Activated CD4-positive, alpha-beta memory T cell treated with anti-CD3 and anti-CD28 coated beads, Interleukin-2, amount 10 ng/mL, durations not matched to agents 7 days and 5 days (primary cell): ENCODE measurements around the gene ASTN2. TPM values are rescaled to one million over a fixed set of nuclear protein-coding genes. Genes with fewer than 3 reads are reported as not detected.

Experiments used
- CTCF ChIA-PET: fragments of 350-600 bp; sonication (Branson Sonifier 250); formaldehyde crosslinking; loops from one replicate; lab custom pipeline; 2021; ENCODE audit warnings: antibody characterized with exemption, inconsistent platforms; lab: Charles Lee
- POLR2A ChIA-PET: fragments of 350-600 bp; sonication (Branson Sonifier 250); formaldehyde crosslinking; loops from one replicate; lab custom pipeline; 2021; ENCODE audit warnings: antibody characterized with exemption; lab: Charles Lee
- DNase-seq: peaks from one replicate; pipeline ENCODE4 v3.0.0-alpha.2; 2020
- H3K27ac Mint-ChIP-seq: one replicate; pipeline ENCODE4 v1.8.0; 2021; ENCODE audit warnings: mild to moderate bottlenecking, mixed read lengths
- H3K27me3 Mint-ChIP-seq: one replicate; pipeline ENCODE4 v1.8.0; 2021; ENCODE audit warnings: mixed read lengths
- H3K36me3 Mint-ChIP-seq: one replicate; pipeline ENCODE4 v1.8.0; 2021; ENCODE audit warnings: low read depth, mixed read lengths
- H3K4me1 Mint-ChIP-seq: one replicate; pipeline ENCODE4 v1.8.0; 2021; ENCODE audit warnings: mixed read lengths
- H3K4me3 Mint-ChIP-seq: one replicate; pipeline ENCODE4 v1.8.0; 2021; ENCODE audit warnings: mild to moderate bottlenecking, mixed read lengths
- H3K9me3 Mint-ChIP-seq: one replicate; pipeline ENCODE4 v1.8.0; 2021; ENCODE audit warnings: mixed read lengths
- total RNA-seq, 2 experiments: library from RNA; stranded (reverse); gene quantifications; one replicate each; pipeline ENCODE4 v1.2.3, GENCODE V29; 2021

ASTN2 gene
- total RNA-seq, 2 experiments from 2014 or later = 2.5 to 3.0 TPM

GRCh38 chr9:116452227-116452626 lies 962.6 kb downstream of the ASTN2 start:
- Mint-ChIP-seq H3K4me1 (no peaks in the 10 kb centered on the region), H3K4me3 (no peak overlapping the region), H3K27ac (no peak overlapping the region), H3K36me3 (no peaks in the 10 kb centered on the region), H3K9me3 (peaks cover 4% of the 10 kb centered on the region), H3K27me3 (no peaks in the 10 kb centered on the region)
- ChIA-PET POLR2A (no interaction called here), CTCF (no interaction called here)
- no peak for DNase-seq

- H3K4me3 Mint-ChIP-seq = no peak overlapping the region
- no peaks in the 10 kb centered on the region for H3K36me3 Mint-ChIP-seq
- H3K4me1 Mint-ChIP-seq = no peaks in the 10 kb centered on the region
- no peak for DNase-seq
- CTCF ChIA-PET = no interaction called here
- H3K9me3 Mint-ChIP-seq = peaks cover 3% of the 10 kb centered on the region
- POLR2A ChIA-PET = no interaction called here
- H3K27me3 Mint-ChIP-seq = no peaks in the 10 kb centered on the region
- H3K27ac Mint-ChIP-seq = no peak overlapping the region
Measured at GRCh38 chr9:116451500-116452115, 963.2 kb downstream of the ASTN2 start.

- DNase-seq = no peak
- H3K27ac Mint-ChIP-seq = no peak overlapping the region
- CTCF ChIA-PET = no interaction called here
- H3K9me3 Mint-ChIP-seq = no peaks in the 10 kb centered on the region
- POLR2A ChIA-PET = no interaction called here
- H3K27me3 Mint-ChIP-seq = no peaks in the 10 kb centered on the region
- no peaks in the 10 kb centered on the region for H3K4me1 Mint-ChIP-seq
- H3K4me3 Mint-ChIP-seq = no peak overlapping the region
- no peaks in the 10 kb centered on the region for H3K36me3 Mint-ChIP-seq
Measured at GRCh38 chr9:116450378-116451139, 964.3 kb downstream of the ASTN2 start.

DNA sequence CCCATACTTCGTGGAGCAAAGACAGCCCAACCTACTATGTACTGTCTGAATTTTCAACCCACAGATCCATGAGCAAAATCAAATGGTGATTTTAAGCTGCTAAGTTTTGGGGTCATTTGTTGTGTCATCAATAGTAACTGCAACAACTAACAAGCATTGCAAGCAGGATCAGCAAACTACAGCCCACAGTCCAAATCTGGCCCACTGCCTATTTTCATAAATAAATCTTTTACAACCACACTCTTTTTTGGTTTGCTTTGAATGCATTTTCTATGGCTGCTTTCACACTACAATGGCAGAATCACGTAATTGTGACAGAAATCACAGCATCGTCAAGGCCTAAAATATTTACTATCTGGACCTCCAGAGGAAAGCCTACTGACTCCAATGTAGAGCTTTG lies 964.9 kb downstream of the ASTN2 start:
- Mint-ChIP-seq H3K27ac (no peak overlapping the region), H3K4me1 (no peaks in the 10 kb centered on the region), H3K9me3 (no peaks in the 10 kb centered on the region), H3K4me3 (no peak overlapping the region), H3K36me3 (no peaks in the 10 kb centered on the region), H3K27me3 (no peaks in the 10 kb centered on the region)
- no peak for DNase-seq
- POLR2A ChIA-PET = no interaction called here
- CTCF ChIA-PET = no interaction called here

GRCh38 chr9:116448431-116448830 lies 966.4 kb downstream of the ASTN2 start:
- Mint-ChIP-seq H3K4me3 (no peak overlapping the region), H3K4me1 (no peaks in the 10 kb centered on the region), H3K9me3 (no peaks in the 10 kb centered on the region), H3K36me3 (no peaks in the 10 kb centered on the region), H3K27ac (no peak overlapping the region), H3K27me3 (no peaks in the 10 kb centered on the region)
- POLR2A ChIA-PET = no interaction called here
- no peak for DNase-seq
- CTCF ChIA-PET = no interaction called here

DNA sequence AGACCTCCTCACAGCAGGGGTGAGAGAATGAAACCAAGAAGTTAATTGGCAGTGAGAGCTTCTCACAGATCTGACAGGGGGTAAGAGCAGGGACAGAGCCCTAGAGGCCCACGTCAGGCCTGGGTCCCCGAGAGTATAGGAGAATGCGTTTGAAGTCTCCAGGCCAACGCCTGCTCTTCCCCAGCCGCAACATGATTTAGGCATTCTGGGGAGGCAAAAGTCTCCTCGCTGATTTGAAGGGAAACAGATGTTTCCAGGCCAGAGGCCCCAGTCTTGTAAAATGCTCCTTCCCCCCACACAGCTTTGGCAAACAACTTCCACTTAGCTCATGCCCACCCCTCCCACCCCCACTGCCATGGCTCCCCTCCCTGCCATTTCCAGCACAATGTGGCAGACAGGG lies 966.9 kb downstream of the ASTN2 start:
- ChIA-PET CTCF (no interaction called here), POLR2A (no interaction called here)
- no peak for DNase-seq
- H3K36me3 Mint-ChIP-seq = no peaks in the 10 kb centered on the region
- H3K27me3 Mint-ChIP-seq = no peaks in the 10 kb centered on the region
- no peak overlapping the region for H3K27ac Mint-ChIP-seq
- H3K9me3 Mint-ChIP-seq = no peaks in the 10 kb centered on the region
- no peaks in the 10 kb centered on the region for H3K4me1 Mint-ChIP-seq
- H3K4me3 Mint-ChIP-seq = no peak overlapping the region

- no peaks in the 10 kb centered on the region for H3K27me3 Mint-ChIP-seq
- peaks cover 5% of the 10 kb centered on the region for H3K36me3 Mint-ChIP-seq
- H3K4me1 Mint-ChIP-seq = no peaks in the 10 kb centered on the region
- ChIA-PET POLR2A (no interaction called here), CTCF (no interaction called here)
- peaks cover 2% of the 10 kb centered on the region for H3K9me3 Mint-ChIP-seq
- H3K27ac Mint-ChIP-seq = no peak overlapping the region
- DNase-seq = no peak
- H3K4me3 Mint-ChIP-seq = no peak overlapping the region
Measured at GRCh38 chr9:116442528-116442927, 972.3 kb downstream of the ASTN2 start.

GRCh38 chr9:116437411-116438370 lies 977.2 kb downstream of the ASTN2 start:
- Mint-ChIP-seq H3K27ac (no peak overlapping the region), H3K36me3 (peaks cover 5% of the 10 kb centered on the region), H3K4me1 (no peaks in the 10 kb centered on the region), H3K4me3 (no peak overlapping the region), H3K9me3 (peaks cover 4% of the 10 kb centered on the region), H3K27me3 (no peaks in the 10 kb centered on the region)
- CTCF ChIA-PET = no interaction called here
- DNase-seq = no peak
- POLR2A ChIA-PET = no interaction called here

GRCh38 chr9:116436121-116436520 lies 978.7 kb downstream of the ASTN2 start:
- DNase-seq = no peak
- Mint-ChIP-seq H3K36me3 (peaks cover 5% of the 10 kb centered on the region), H3K27ac (no peak overlapping the region), H3K27me3 (no peaks in the 10 kb centered on the region), H3K4me3 (no peak overlapping the region), H3K9me3 (peaks cover 4% of the 10 kb centered on the region), H3K4me1 (no peaks in the 10 kb centered on the region)
- ChIA-PET POLR2A (no interaction called here), CTCF (no interaction called here)

GRCh38 chr9:116435706-116436105 lies 979.2 kb downstream of the ASTN2 start:
- CTCF ChIA-PET = no interaction called here
- Mint-ChIP-seq H3K9me3 (peaks cover 4% of the 10 kb centered on the region), H3K4me3 (no peak overlapping the region), H3K36me3 (peaks cover 5% of the 10 kb centered on the region), H3K27ac (no peak overlapping the region), H3K27me3 (no peaks in the 10 kb centered on the region), H3K4me1 (no peaks in the 10 kb centered on the region)
- DNase-seq = no peak
- POLR2A ChIA-PET = no interaction called here

GRCh38 chr9:116434314-116434713 lies 980.5 kb downstream of the ASTN2 start:
- ChIA-PET POLR2A (no interaction called here), CTCF (no interaction called here)
- Mint-ChIP-seq H3K4me3 (no peak overlapping the region), H3K4me1 (no peaks in the 10 kb centered on the region), H3K27ac (no peak overlapping the region), H3K9me3 (peaks cover 4% of the 10 kb centered on the region), H3K36me3 (no peaks in the 10 kb centered on the region), H3K27me3 (no peaks in the 10 kb centered on the region)
- no peak for DNase-seq

DNA sequence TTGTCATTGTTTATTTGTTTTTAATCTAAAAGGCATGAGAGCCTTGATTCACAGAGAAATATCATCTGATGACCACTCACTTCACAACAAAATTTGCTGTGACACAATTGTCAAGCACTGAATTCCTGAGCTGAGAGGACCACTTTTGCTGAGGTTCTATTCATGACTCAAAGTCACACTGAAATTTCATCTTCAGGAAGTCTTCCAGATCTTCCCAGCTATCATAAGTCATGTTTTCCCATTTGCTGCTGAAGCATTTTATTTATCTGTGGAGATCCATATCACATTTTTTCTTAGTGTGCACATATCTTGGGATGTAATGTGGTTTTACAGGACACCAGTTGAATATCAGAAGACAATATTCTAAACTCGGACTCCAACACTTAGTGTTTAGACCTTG lies 982.8 kb downstream of the ASTN2 start:
- H3K4me1 Mint-ChIP-seq = no peaks in the 10 kb centered on the region
- no peak overlapping the region for H3K27ac Mint-ChIP-seq
- DNase-seq = no peak
- H3K27me3 Mint-ChIP-seq = no peaks in the 10 kb centered on the region
- no peaks in the 10 kb centered on the region for H3K36me3 Mint-ChIP-seq
- H3K9me3 Mint-ChIP-seq = peaks cover 2% of the 10 kb centered on the region
- CTCF ChIA-PET = no interaction called here
- no peak overlapping the region for H3K4me3 Mint-ChIP-seq
- POLR2A ChIA-PET = no interaction called here

- H3K4me1 Mint-ChIP-seq = no peaks in the 10 kb centered on the region
- H3K27me3 Mint-ChIP-seq = no peaks in the 10 kb centered on the region
- H3K36me3 Mint-ChIP-seq = no peaks in the 10 kb centered on the region
- ChIA-PET CTCF (no interaction called here), POLR2A (no interaction called here)
- H3K9me3 Mint-ChIP-seq = no peaks in the 10 kb centered on the region
- no peak overlapping the region for H3K4me3 Mint-ChIP-seq
- H3K27ac Mint-ChIP-seq = no peak overlapping the region
- DNase-seq = no peak
Measured at GRCh38 chr9:116430849-116431248, 984.0 kb downstream of the ASTN2 start.
